ENCODE measurements around the gene CYP26B1. TPM values are rescaled to one million over a fixed set of nuclear protein-coding genes. Genes with fewer than 3 reads are reported as not detected.

CYP26B1 gene
- polyA plus RNA-seq, 1 donor (not counting 4 experiments of a cell fraction or from before 2014, with no cell fraction given) = 1.2 TPM

DNA sequence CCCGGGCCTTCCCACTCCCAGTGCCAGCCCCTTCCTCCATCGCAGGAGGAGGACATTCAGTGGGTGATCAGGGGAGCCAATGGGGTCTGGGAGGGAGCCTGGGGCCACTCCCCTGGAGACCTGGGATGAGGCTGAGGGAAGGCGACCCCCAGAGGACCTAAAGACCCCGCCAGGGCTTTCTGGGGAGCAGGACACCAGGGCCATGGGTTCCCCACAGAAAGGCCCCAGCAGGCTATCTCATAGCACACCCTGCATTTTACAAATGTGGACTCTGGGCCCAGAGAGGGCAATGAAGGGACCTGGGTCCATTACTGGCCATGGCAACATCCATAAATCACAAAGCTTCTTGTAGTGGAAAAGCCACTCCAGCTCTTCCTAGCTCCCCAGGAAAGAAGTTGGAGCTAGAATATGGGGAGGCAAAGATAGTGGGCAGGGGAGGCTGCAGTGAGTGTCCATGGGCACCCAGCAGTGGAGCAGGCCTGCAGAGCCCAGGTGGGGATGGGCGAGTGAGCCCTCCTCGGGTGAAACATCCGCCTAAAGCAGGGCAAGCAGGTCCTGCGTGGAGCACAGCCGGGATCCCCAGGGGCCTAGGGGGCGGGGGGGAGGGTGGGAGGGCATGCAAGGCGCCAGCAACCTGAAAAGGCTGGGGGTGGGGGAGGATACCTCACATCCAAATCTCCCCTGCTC, 13.8 kb downstream of the CYP26B1 start:
- Histone ChIP-seq H3K4me2 (ENCODE audit: control insufficient read depth, extremely low read depth, insufficient read depth, low read depth, low read length) (no peak overlapping the region), H3K36me3 (ENCODE audit: control insufficient read depth in 2 of 2, extremely low read depth in 1 of 2, insufficient read depth in 2 of 2, low read length in 2 of 2) (no peaks in the 10 kb centered on the region), H3K9ac (ENCODE audit: control insufficient read depth, extremely low read depth, insufficient read depth, low read length) (no peak overlapping the region), H3K4me1 (ENCODE audit: control insufficient read depth, extremely low read depth, insufficient read depth, low read length) (peaks cover 12% of the 10 kb centered on the region), H3K9me1 (ENCODE audit: control insufficient read depth, extremely low read depth, insufficient read depth, low read length) (no peaks in the 10 kb centered on the region), H3K9me3 (ENCODE audit: control insufficient read depth, low read depth, low read length) (no peaks in the 10 kb centered on the region), H3K4me3 (ENCODE audit: control insufficient read depth in 2 of 3, extremely low read depth in 1 of 3, insufficient read depth in 2 of 3, low read depth in 1 of 3, low read length in 3 of 3) (no peak overlapping the region), H2AFZ (ENCODE audit: control insufficient read depth, low read length) (no peak overlapping the region), H3K27me3 (ENCODE audit: control insufficient read depth, extremely low read depth, insufficient read depth, low read length) (no peaks in the 10 kb centered on the region), H3K27ac (ENCODE audit: control insufficient read depth, insufficient read depth, low read length) (no peak overlapping the region), H4K20me1 (ENCODE audit: control insufficient read depth, extremely low read depth, insufficient read depth, low read length) (no peaks in the 10 kb centered on the region), H3K79me2 (ENCODE audit: control insufficient read depth, insufficient read depth, low read length) (no peaks in the 10 kb centered on the region)
- TF ChIP-seq EZH2 (IDR thresholded peaks at IDR 0.05; ENCODE audit: low read length) = no peak
- FAIRE-seq (no peak), DNase-seq (ENCODE audit: low read depth, low spot score) (no peak)
- dilution Hi-C loops (cut with MboI; ENCODE audit: extremely low pct_ligation_motif_present, low sequenced_read_pairs) = no loop called here

DNA sequence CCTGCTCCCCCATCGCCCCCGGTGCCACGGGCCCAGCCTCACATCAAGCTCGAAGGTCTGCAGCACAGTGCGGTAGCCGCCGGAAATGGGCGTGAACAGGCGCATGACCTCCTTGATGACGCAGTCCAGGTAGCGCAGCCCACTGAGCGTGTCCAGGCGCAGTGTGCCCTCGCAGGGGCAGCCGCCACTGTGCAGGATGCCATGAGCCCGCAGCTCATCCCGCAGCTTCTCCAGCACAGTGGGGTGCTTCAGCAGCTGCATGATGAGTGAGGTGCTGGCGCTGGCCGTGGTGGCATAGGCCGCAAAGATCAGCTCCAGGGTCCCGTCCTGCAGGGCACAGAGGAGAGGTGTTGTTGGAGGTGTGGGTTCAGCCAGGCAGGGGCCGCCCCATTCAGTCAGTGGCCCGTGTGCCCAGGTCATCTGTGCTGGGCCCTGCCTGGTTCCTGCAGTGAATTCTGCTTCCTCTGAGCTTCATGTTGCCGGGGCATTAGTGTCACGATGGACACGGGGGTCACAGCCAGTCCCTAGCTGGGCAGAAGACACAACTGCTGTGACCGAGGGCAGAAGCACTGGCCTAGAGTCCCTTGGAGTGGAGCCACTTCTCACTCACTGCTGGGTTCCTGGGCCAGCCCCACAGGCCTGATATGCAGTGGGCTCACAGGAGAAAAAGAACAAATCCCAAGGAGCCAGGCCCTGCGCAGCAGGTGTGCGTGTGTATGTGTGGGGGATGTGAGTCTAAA, 14.5 kb downstream of the CYP26B1 start:
- Histone ChIP-seq H3K36me3 (ENCODE audit: control insufficient read depth in 2 of 2, extremely low read depth in 1 of 2, insufficient read depth in 2 of 2, low read length in 2 of 2) (no peaks in the 10 kb centered on the region), H3K4me1 (ENCODE audit: control insufficient read depth, extremely low read depth, insufficient read depth, low read length) (peaks cover 12% of the 10 kb centered on the region), H2AFZ (ENCODE audit: control insufficient read depth, low read length) (no peak overlapping the region), H3K9me3 (ENCODE audit: control insufficient read depth, low read depth, low read length) (no peaks in the 10 kb centered on the region), H3K9ac (ENCODE audit: control insufficient read depth, extremely low read depth, insufficient read depth, low read length) (no peak overlapping the region), H3K27me3 (ENCODE audit: control insufficient read depth, extremely low read depth, insufficient read depth, low read length) (no peaks in the 10 kb centered on the region), H4K20me1 (ENCODE audit: control insufficient read depth, extremely low read depth, insufficient read depth, low read length) (no peaks in the 10 kb centered on the region), H3K9me1 (ENCODE audit: control insufficient read depth, extremely low read depth, insufficient read depth, low read length) (no peaks in the 10 kb centered on the region), H3K4me2 (ENCODE audit: control insufficient read depth, extremely low read depth, insufficient read depth, low read depth, low read length) (no peak overlapping the region), H3K79me2 (ENCODE audit: control insufficient read depth, insufficient read depth, low read length) (no peaks in the 10 kb centered on the region), H3K27ac (ENCODE audit: control insufficient read depth, insufficient read depth, low read length) (no peak overlapping the region), H3K4me3 (ENCODE audit: control insufficient read depth in 2 of 3, extremely low read depth in 1 of 3, insufficient read depth in 2 of 3, low read depth in 1 of 3, low read length in 3 of 3) (no peak overlapping the region)
- dilution Hi-C loops (cut with MboI; ENCODE audit: extremely low pct_ligation_motif_present, low sequenced_read_pairs) = no loop called here
- no peak for DNase-seq (ENCODE audit: low read depth, low spot score)
- FAIRE-seq = no peak
- no peak for TF ChIP-seq EZH2 (IDR thresholded peaks at IDR 0.05; ENCODE audit: low read length)
- TF ChIP-seq CTCF (optimal IDR thresholded peaks at IDR 0.05 in 1 of 3, IDR thresholded peaks at IDR 0.05 in 1 of 3, conservative IDR thresholded peaks at IDR 0.05 in 1 of 3; ENCODE audit: extremely low read depth in 1 of 3, insufficient read depth in 2 of 3, low read length in 3 of 3) = no peak

Measured in keratinocyte (primary cell).